ENCODE measurements around the gene ADAM22.

Gene ADAM22

GRCh38 chr7:87961754-87962153 is 27.7 kb downstream of the ADAM22 start:
- no peak for DNase-seq

DNA sequence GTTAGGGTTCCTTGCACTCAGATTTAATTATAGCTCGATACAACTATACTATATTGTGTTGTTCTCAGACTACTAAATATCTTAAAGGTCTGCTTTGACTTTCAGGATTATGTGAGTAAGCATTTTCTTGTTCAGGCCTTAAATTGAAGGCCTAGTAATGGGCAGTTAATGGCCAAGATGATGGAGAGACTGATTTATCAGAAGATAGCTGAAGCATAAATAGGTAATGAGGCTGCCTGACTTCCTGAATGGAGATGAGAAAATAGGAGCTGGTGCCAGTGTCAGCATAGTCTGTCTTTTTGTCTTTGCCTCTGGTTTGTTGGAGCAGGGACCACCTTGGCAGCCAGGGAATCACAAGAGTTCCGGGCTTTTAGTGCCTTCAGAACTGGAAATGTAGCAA is 32.2 kb downstream of the ADAM22 start:
- no peak for DNase-seq

DNA sequence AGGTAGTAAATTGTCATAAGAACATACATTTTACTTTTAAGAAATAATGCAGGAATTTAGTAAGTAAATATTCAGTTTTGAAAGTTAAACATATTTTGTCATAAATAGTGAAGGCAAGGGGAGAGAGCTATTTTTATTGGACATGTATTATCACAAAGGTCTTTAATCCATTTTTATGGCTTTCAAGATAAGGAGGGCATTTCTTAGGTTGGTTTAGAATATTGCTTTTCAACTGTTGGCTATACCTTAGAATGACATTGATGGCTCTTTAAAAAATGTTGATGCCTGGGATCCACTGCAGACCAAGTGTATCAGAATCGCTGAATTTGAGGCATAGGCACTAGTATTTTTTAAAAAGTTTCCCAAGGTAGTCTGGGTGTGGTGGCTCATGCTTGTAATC is 34.0 kb downstream of the ADAM22 start:
- DNase-seq = no peak

- DNase-seq = no peak
These were observed 48.1 kb downstream of the ADAM22 start for GRCh38 chr7:87982116-87982515.

DNA sequence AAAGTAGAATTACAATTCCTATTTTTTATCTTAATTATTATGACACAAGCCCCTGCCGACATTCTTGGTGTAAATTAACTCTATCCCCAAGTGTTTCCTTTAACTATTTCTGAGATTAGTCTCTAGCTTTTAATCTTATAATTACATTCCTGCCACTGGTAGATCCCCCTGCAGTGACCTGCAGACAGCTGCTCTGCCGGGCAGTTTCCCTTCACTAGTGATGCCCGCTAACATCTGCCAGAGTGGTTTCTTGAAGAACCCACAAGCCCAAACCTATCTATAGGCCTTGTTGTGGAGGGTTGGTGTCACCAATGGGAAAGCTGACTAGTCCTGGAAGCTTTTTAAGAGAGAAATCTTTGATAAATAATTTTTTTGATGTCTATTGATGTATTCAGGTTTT is 50.0 kb downstream of the ADAM22 start:
- DNase-seq = no peak

DNA sequence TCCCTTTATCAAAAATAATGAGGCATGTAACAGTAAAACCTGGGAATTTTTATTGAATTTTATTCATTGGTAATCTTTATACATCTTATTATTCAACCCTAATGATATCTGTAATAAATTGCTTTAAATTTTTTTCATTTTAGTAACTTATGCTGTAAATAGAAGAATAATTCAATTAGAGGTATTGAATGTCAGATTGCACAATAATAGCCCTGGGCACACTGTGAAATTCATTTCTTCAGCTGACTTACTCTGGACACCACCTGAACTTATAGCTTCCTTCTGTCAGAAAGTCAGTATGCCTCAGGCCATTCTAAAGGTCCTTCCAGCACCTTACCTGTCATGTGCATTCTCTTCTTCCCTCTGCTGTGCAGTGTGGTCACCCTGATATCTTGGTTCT is 59.2 kb downstream of the ADAM22 start:
- DNase-seq = no peak

DNA sequence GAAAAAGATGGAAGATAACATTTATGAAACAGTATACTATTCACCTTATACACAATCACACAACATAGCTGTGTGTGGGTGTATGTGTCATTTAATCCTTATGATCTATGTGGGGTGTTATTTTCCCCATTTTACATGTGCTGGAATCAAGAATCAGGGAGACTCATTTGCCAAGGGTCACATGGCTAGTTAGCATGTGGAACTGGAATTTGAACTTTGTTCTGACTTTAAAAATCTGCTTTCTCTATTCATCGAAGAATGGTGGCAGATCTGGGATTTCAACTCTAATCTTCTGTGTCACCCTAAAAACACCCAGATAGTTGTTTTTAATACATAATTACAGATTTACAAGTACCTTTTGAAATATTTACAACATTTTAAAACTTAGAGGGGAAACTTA is 65.2 kb downstream of the ADAM22 start:
- no peak for DNase-seq

- DNase-seq = no peak
These were observed 67.9 kb downstream of the ADAM22 start for GRCh38 chr7:88001744-88002530.

DNA sequence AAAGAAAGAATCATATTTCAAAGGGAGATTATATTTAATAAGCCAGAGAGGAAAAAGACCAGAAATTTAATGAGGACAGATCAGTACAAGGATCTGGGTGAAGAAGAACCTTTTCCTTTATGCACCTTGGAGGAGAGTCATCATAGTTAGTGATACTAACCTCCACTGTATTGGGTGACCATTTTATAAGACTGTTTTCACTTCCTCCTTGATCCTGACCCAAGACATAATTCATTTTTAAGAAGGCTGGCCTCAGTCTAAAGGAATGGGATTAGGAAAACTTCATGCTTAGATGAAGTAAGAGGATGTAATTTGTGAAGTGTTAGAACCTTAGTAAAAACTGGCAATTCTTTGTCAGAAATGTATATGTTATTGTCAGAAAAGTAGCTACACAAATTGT is 68.6 kb downstream of the ADAM22 start:
- no peak for DNase-seq

DNA sequence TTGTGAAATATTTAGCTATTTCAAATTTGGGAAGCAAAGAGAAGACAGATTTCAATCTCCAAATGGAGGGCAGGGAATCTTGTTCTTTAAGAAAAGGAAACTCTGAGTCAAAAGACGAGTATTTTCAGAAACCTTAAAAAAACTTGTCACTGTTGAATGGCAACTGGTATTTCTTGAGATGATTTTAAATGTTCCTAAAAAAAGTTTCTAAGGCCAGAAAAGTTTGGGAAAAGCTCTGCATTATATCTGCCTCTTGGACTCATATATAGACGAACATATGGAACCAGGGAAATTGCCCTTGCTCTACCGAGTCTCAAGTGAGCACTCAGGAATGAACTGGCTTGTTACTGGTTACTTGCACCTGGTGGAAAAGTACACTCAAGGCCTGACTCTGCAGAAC is 69.5 kb downstream of the ADAM22 start:
- no peak for DNase-seq

- DNase-seq = no peak
These were observed 71.1 kb downstream of the ADAM22 start for GRCh38 chr7:88005191-88005590.

- DNase-seq = no peak
These were observed 75.6 kb downstream of the ADAM22 start for GRCh38 chr7:88009651-88010050.

GRCh38 chr7:88012086-88012485 is 78.0 kb downstream of the ADAM22 start:
- no peak for DNase-seq

DNA sequence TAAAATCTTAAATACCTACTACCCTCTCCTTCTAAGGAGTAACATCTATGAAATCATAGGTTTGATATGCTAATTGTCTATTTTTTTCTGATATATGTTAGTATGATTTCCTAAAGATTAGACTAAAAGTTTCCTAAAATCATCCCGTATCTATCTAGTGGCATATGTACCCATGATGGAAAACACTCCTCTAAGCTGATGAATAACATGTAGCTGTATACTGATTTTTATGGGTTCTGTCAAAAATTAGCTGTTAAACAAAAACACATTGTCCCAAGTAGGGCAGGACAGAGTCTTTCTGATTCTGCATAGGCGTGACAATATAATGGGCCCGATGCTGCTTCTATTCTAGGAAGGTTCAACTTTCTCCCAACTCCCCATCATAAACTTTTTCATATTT is 79.9 kb downstream of the ADAM22 start:
- DNase-seq = no peak

DNA sequence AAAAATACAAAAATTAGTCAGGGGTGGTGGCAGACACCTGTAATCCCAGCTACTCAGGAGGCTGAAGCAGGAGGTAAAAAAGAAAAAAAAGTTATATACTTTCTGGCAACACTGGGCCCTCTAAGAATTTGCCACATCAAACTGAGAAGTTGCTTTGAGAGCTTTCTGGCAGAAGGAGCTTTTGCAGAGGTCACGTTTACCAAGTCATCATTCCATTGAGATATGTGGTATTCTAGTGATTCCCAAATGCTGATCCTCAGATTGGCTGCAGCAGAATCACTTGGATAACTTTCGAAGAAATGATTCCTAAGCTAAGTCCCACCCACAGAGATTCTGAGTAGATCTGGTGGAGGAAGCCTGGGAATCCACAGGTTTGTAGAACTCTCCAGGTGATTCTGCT is 80.5 kb downstream of the ADAM22 start:
- no peak for DNase-seq

DNA sequence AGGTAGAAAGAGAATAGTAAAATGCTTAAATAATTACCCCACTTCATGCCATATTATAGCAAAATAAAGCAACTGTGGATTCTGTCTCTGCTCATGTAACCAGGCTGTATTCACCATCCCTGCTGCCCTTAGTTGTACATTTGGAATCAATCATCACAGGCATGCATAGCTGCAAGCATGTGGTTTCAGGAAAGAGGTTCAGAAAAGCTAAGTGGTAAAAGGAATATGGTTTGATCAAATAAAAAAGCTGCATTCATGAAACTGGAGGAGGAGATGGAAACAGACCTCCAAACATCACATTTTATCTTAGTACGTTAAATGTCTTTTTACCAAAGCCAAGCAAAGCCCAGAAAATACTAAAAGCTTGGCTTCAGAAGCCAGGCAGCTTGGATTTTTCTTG is 81.3 kb downstream of the ADAM22 start:
- no peak for DNase-seq

- DNase-seq = no peak
These were observed 84.5 kb downstream of the ADAM22 start for GRCh38 chr7:88018501-88018900.

- no peak for DNase-seq
These were observed 87.1 kb downstream of the ADAM22 start for GRCh38 chr7:88020953-88021665.

DNA sequence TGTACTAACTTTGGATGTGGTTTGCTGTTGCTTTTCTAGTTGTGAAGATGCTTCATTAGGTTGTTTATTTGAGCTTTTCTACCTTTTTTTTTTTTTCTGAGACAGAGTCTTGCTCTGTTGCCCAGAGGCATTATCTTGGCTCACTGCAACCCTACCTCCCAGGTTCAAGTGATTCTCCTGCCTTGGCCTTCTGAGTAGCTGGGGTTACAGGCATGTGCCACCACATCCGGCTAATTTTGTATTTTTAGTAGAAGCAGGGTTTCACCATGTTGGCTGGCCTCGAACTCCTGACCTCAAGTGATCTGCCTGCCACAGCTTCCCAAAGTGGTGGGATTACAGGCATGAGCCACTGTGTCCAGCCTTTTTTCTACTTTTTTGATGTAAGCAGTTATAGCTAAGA is 93.7 kb downstream of the ADAM22 start:
- DNase-seq = no peak

DNA sequence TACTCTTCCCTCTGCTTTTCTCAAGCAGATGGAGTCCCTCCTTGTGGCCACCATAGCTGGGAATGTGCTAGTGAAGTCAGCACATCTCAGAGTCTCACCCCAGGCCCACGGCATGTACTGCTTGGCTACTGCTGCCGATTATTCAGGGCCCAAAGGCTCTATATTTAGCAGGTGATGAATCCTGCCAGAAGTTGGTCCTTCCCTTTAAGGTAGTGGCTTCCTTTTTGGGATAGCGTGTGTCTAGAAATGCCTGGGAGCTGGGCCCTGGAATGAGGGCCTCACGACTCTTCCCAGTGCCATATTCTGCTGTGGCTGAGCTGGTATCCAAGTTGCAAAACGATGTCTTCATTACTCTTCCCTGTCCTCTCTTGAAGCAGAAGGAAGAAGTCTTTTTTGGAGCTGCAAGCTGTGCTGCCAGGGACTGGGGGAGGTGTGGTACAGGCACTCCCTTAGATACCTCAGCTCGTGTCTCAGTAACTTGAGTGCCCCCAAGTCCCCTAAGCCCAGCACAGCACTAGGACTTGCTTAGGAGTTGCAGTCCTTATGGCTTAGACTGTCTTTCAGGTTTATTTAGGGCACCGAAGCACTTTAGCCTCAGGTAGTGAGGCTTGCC is 100.1 kb downstream of the ADAM22 start:
- DNase-seq = no peak

DNA sequence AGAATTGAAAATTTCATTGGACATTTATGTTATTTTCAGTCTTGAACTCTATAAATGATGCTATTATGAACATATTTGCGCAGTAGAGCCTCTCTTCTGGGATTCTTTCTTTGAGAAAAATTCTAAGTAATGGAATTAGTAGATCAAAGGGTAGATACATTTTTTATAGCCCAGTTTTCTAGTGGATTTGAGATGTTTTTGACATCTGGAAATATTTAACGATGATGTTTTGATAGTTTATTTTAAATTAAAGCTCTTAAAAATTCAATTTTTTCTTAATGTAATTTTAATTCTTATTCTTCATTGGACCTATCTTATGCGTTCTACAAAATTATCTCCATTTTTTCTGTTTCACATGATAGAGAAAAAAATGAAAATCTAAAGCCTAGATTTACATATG is 103.0 kb downstream of the ADAM22 start:
- no peak for DNase-seq

DNA sequence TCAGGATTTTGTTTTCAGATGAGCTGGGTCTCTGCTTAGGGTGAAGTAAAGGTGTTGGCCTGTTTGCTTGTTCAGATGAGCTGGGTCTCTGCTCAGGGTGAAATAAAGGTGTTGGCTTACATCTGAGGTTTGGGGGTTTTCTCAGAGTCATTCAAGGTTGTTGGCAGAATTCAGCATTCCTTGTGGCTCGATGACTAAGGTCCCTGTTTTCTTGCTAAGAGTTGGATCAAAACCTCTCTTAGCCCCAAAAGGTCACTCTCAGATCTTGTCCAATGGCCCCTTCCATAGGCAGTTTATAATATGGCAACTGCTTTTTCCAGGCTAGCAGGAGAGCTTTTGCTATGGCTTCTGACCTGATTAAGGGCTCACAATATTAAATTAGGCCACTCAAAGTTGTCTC is 106.6 kb downstream of the ADAM22 start:
- DNase-seq = no peak

DNA sequence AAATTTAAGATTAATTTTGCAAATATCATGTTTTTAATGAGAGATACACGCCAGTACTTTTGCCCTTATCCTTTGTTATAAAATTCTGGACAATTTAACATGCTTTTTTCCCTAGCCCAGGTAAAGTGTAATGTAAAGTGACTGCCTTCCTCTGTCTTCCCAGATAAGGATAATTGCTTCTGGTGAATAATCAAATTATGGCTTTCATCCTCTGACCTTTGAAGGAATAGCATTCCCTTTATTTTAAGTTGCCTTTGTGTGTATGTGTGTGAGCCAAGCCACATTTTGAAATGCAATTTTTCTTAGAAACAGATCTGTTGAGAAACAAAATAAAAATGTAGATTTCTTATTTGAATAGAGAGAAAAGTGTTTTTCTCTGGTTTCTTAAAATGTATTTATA is 107.5 kb downstream of the ADAM22 start:
- no peak for DNase-seq

- no peak for DNase-seq
These were observed 108.1 kb downstream of the ADAM22 start for GRCh38 chr7:88042157-88042556.

All from T1000 (cell line).